Stimulated activated naive CD8-positive, alpha-beta T cell treated with anti-CD3 and anti-CD28 coated beads, Interleukin-15, amount 100 ng/mL, for 72 hours (primary cell): ENCODE results near the gene DIP2C.

ENCODE experiments used
- ATAC-seq: fragments of 150-1000 bp; cut with Tn5 transposase; 2 replicates; pipeline ENCODE4 v1.10.0; 2021; ENCODE audit warnings: mild to moderate bottlenecking, moderate library complexity
- DNase-seq, 2 donors: peaks; one replicate each; pipeline ENCODE4 v3.0.0; 2021 to 2022
- H3K27ac Mint-ChIP-seq, 2 donors: one replicate each; pipeline ENCODE4 v1.8.0; 2022; ENCODE audit warnings: mild to moderate bottlenecking in 2 of 2, mixed read lengths in 2 of 2, moderate library complexity in 2 of 2
- H3K27me3 Mint-ChIP-seq: one replicate; pipeline ENCODE4 v1.8.0; 2022; ENCODE audit warnings: mixed read lengths
- H3K4me1 Mint-ChIP-seq: one replicate; pipeline ENCODE4 v1.8.0; 2022; ENCODE audit warnings: mild to moderate bottlenecking, mixed read lengths
- H3K4me3 Mint-ChIP-seq, 2 donors: one replicate each; pipeline ENCODE4 v1.8.0; 2022; ENCODE audit warnings: mild to moderate bottlenecking in 2 of 2, mixed read lengths in 2 of 2, moderate library complexity in 1 of 2
- H3K9me3 Mint-ChIP-seq, 2 donors: one replicate each; pipeline ENCODE4 v1.8.0; 2022; ENCODE audit warnings: mixed read lengths in 2 of 2

Gene DIP2C

DNA sequence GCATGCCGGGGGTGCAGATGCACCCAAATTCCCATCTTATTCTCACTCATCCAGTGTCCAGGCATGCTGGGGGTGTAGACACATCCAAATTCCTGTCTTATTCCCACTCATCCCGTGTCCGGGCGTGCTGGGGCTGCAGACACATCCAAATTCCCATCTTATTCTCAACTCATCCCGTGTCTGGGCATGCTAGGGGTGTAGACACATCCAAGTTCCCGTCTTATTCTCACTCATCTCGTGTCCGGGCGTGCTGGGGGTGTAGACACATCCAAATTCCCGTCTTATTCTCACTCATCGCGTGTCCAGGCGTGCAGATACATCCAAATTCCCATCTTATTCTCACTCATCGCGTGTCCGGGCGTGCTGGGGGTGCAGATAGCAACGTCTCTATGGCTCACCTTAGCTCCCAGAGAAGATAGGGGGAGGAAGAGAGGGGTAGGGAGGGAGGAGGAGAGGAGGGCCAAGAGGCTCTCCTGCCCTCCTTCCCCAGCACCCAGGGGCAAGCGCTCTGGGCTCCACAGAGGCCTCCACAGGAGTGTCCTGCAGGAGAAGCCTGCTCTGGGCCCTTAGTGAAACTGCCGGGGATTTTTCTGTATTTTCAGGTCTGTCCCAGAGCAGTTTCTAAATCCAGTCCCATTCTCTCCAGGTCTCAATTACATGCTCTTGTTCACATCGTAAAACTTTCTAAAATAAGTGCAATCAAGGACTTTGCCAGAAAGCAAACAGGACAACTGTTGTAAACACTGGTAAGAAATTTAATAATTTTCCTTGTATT lies 210.8 kb downstream of the DIP2C start:
- DNase-seq, result no peak
- Mint-ChIP-seq H3K27ac (no peak overlapping the region), H3K9me3 (peaks cover 6 to 23% of the 10 kb centered on the region in 2 donors), H3K27me3 (no peaks in the 10 kb centered on the region), H3K4me3 (no peak overlapping the region), H3K4me1 (peaks cover 11% of the 10 kb centered on the region)
- ATAC-seq, result peak; percentile 22

- DNase-seq, result no peak
- Mint-ChIP-seq H3K9me3 (peaks cover 6 to 23% of the 10 kb centered on the region in 2 donors), H3K4me3 (no peak overlapping the region), H3K4me1 (peaks cover 8% of the 10 kb centered on the region), H3K27me3 (no peaks in the 10 kb centered on the region), H3K27ac (no peak overlapping the region)
- no peak for ATAC-seq
Observed at GRCh38 chr10:477620-478019, 211.8 kb downstream of the DIP2C start.

DNA sequence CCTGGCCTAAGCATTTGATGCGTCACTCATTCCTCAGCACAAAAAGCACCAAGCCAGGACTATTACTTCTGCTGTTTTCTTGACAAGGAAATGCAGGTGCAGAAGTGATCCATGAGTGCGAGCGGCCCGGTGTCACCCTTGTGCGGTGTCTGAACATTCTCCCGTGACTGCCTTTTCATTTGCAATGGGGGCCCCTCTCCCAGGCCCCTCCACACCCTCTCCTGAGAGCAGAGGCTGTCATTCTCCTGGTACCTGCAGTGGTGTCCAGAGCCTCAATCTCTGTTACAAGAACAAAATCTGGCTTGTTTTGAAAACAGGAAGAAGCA lies 213.1 kb downstream of the DIP2C start:
- H3K4me3 Mint-ChIP-seq, result no peak overlapping the region
- H3K27me3 Mint-ChIP-seq, result no peaks in the 10 kb centered on the region
- peaks cover 6 to 23% of the 10 kb centered on the region in 2 donors for H3K9me3 Mint-ChIP-seq

GRCh38 chr10:475709-476454 lies 213.6 kb downstream of the DIP2C start:
- Mint-ChIP-seq H3K4me3 (no peak overlapping the region), H3K27me3 (no peaks in the 10 kb centered on the region), H3K4me1 (peaks cover 9% of the 10 kb centered on the region), H3K27ac (no peak overlapping the region), H3K9me3 (peaks cover 6 to 23% of the 10 kb centered on the region in 2 donors)
- DNase-seq, result no peak
- ATAC-seq, result no peak

More for the DNA sequence above, 213.1 kb downstream of the DIP2C start:
- no peak for ATAC-seq
- no peak for DNase-seq
- Mint-ChIP-seq H3K27ac (peak overlapping the region in 1 of 2 donors; percentile 27), H3K4me1 (peaks cover 8% of the 10 kb centered on the region)

- no peak for DNase-seq
- Mint-ChIP-seq H3K4me1 (peaks cover 19% of the 10 kb centered on the region), H3K27me3 (no peaks in the 10 kb centered on the region), H3K4me3 (no peak overlapping the region), H3K27ac (no peak overlapping the region), H3K9me3 (peaks cover 8 to 23% of the 10 kb centered on the region in 2 donors)
- ATAC-seq, result no peak
Observed at GRCh38 chr10:474946-475345, 214.5 kb downstream of the DIP2C start.

- DNase-seq, result no peak
- ATAC-seq, result no peak
- no peak overlapping the region for H3K4me3 Mint-ChIP-seq
- H3K27me3 Mint-ChIP-seq, result no peaks in the 10 kb centered on the region
- no peak overlapping the region for H3K27ac Mint-ChIP-seq
- H3K9me3 Mint-ChIP-seq, result peaks cover 11 to 23% of the 10 kb centered on the region in 2 donors
- peaks cover 23% of the 10 kb centered on the region for H3K4me1 Mint-ChIP-seq
Observed at GRCh38 chr10:474406-474805, 215.1 kb downstream of the DIP2C start.

- Mint-ChIP-seq H3K27me3 (no peaks in the 10 kb centered on the region), H3K4me3 (no peak overlapping the region)
Observed at GRCh38 chr10:472241-472910, 217.1 kb downstream of the DIP2C start.

GRCh38 chr10:470339-471003 lies 219.0 kb downstream of the DIP2C start:
- peak overlapping the region; percentile 72 to 83 for H3K4me3 Mint-ChIP-seq
- DNase-seq (peak; percentile 52 to 67), ATAC-seq (peak; percentile 97)
- H3K27ac Mint-ChIP-seq, result peak overlapping the region; percentile 81 to 91
- peaks cover 0 to 5% of the 10 kb centered on the region in 2 donors for H3K9me3 Mint-ChIP-seq
- H3K4me1 Mint-ChIP-seq, result peaks cover 15% of the 10 kb centered on the region
- no peaks in the 10 kb centered on the region for H3K27me3 Mint-ChIP-seq

More at GRCh38 chr10:472241-472910, 217.1 kb downstream of the DIP2C start:
- DNase-seq (no peak), ATAC-seq (no peak)
- no peak overlapping the region for H3K27ac Mint-ChIP-seq
- H3K4me1 Mint-ChIP-seq, result peaks cover 23% of the 10 kb centered on the region
- peaks cover 8 to 11% of the 10 kb centered on the region in 2 donors for H3K9me3 Mint-ChIP-seq

- no peak for ATAC-seq
Observed at GRCh38 chr10:469947-470338, 219.5 kb downstream of the DIP2C start.

DNA sequence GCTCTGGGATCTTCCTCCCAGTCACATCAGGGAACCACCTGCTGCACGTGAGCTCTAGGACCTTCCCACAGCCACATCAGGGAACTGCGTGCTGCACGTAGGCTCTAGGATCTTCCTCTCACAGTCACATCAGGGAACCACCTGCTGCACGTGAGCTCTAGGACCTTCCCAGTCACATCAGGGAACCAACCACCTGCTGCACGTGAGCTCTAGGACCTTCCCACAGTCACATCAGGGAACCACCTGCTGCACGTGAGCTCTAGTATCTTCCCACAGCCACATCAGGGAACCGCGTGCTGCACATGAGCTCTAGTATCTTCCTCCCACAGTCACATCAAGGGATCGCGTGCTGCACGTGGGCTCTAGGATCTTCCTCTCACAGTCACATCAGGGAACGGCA lies 229.7 kb downstream of the DIP2C start:
- Mint-ChIP-seq H3K27me3 (no peaks in the 10 kb centered on the region), H3K27ac (no peak overlapping the region), H3K9me3 (peaks cover 8 to 12% of the 10 kb centered on the region in 2 donors), H3K4me1 (peaks cover 5% of the 10 kb centered on the region), H3K4me3 (no peak overlapping the region)
- ATAC-seq (no peak), DNase-seq (no peak)

More at GRCh38 chr10:469947-470338, 219.5 kb downstream of the DIP2C start:
- Mint-ChIP-seq H3K4me3 (peak overlapping the region; percentile 72 to 83), H3K27me3 (no peaks in the 10 kb centered on the region), H3K27ac (peak overlapping the region in 1 of 2 donors; percentile 81), H3K9me3 (peaks cover 0 to 5% of the 10 kb centered on the region in 2 donors), H3K4me1 (peaks cover 15% of the 10 kb centered on the region)
- no peak for DNase-seq

- Mint-ChIP-seq H3K4me1 (peaks cover 14% of the 10 kb centered on the region), H3K9me3 (peaks cover 6% of the 10 kb centered on the region in 2 donors), H3K27me3 (peaks cover 5% of the 10 kb centered on the region), H3K4me3 (no peak overlapping the region), H3K27ac (no peak overlapping the region)
- ATAC-seq, result no peak
- DNase-seq, result no peak
Observed at GRCh38 chr10:458421-458851, 231.0 kb downstream of the DIP2C start.

GRCh38 chr10:456486-456885 lies 233.0 kb downstream of the DIP2C start:
- Mint-ChIP-seq H3K4me1 (peaks cover 34% of the 10 kb centered on the region), H3K27ac (peak overlapping the region in 1 of 2 donors; percentile 3), H3K27me3 (peaks cover 24% of the 10 kb centered on the region), H3K9me3 (no peaks in the 10 kb centered on the region), H3K4me3 (no peak overlapping the region)
- ATAC-seq, result no peak
- DNase-seq, result no peak

GRCh38 chr10:454860-455259 lies 234.6 kb downstream of the DIP2C start:
- Mint-ChIP-seq H3K9me3 (no peaks in the 10 kb centered on the region), H3K27ac (peak overlapping the region; percentile 7 to 86)

GRCh38 chr10:453647-454046 lies 235.8 kb downstream of the DIP2C start:
- DNase-seq (no peak), ATAC-seq (no peak)
- Mint-ChIP-seq H3K9me3 (no peaks in the 10 kb centered on the region), H3K27ac (no peak overlapping the region), H3K4me1 (peaks cover 49% of the 10 kb centered on the region), H3K4me3 (no peak overlapping the region), H3K27me3 (peaks cover 24% of the 10 kb centered on the region)

More at GRCh38 chr10:454860-455259, 234.6 kb downstream of the DIP2C start:
- peaks cover 24% of the 10 kb centered on the region for H3K27me3 Mint-ChIP-seq
- ATAC-seq (no peak), DNase-seq (no peak)
- H3K4me3 Mint-ChIP-seq, result peak overlapping the region; percentile 66 to 70
- peaks cover 49% of the 10 kb centered on the region for H3K4me1 Mint-ChIP-seq
